Measurements from ENCODE around the gene ACSL3.

The ACSL3 gene

DNA sequence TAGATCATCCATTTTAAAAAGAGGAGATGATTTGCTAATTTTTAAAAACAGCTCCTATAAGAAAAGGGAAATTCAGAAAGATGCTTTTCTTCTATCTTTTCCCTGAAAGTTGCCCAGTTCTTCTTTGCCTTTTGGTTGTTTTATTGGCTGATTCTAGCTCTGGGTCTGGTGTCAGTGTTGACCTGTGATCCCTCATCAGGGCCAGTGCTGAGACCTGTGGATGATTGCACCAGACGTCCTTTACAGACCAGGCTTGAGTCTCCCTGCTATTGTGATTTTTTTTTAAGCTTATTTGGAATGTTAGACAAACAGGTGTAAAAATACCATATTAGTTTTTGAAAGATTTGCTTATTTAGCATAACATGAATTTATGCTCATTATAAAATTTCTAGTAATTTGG is 88.2 kb downstream of the ACSL3 start:
- Histone ChIP-seq H3K4me2 (ENCODE audit: low read length) (no peak overlapping the region), H3K27me3 (ENCODE audit: control insufficient read depth, insufficient read depth, low read length) (no peaks in the 10 kb centered on the region), H3K4me1 (no peaks in the 10 kb centered on the region), H3K36me3 (ENCODE audit: control insufficient read depth, insufficient read depth, low read length) (no peaks in the 10 kb centered on the region), H3K79me2 (no peaks in the 10 kb centered on the region), H3K9ac (no peak overlapping the region), H3K27ac (no peak overlapping the region), H2AFZ (no peak overlapping the region), H3K9me3 (ENCODE audit: control insufficient read depth, low read length) (no peaks in the 10 kb centered on the region), H3K4me3 (ENCODE audit: low read depth, low read length) (no peak overlapping the region)
- no peak for TF ChIP-seq CTCF (IDR thresholded peaks at IDR 0.05)

DNA sequence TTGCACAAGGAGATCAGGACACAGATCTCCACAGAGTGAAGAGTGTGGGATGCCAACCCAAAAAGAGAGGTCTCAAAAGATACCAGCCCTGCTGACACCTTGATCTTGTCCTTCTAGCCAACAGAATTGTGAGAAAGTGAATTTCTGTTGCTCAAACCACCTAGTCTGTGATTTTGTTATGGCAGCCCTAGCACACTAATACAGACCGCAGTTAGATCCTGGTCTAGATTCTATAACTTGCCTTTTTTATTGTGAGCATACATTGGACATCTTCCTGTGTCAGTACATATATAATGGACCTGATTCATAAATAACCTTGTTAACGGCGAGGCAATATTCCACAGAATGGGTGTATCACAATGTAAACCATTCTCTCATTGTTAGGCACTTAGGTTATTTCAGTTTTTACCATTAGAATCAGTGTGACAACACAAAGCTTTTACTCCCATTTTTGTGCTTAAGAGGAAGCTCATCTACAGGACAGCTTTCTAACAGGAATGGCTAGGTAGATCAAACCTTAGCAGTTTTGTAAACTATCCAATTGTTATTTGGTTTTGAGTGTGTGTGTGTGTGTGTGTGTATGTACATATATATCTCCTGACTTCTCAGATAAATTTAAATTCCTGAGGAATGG is 89.0 kb downstream of the ACSL3 start:
- TF ChIP-seq CTCF (IDR thresholded peaks at IDR 0.05): no peak
- Histone ChIP-seq H3K4me3 (ENCODE audit: low read depth, low read length) (no peak overlapping the region), H3K27ac (no peak overlapping the region), H3K36me3 (ENCODE audit: control insufficient read depth, insufficient read depth, low read length) (no peaks in the 10 kb centered on the region), H3K9ac (no peak overlapping the region), H3K4me1 (no peaks in the 10 kb centered on the region), H2AFZ (no peak overlapping the region), H3K9me3 (ENCODE audit: control insufficient read depth, low read length) (no peaks in the 10 kb centered on the region), H3K4me2 (ENCODE audit: low read length) (no peak overlapping the region), H3K79me2 (no peaks in the 10 kb centered on the region), H3K27me3 (ENCODE audit: control insufficient read depth, insufficient read depth, low read length) (no peaks in the 10 kb centered on the region)

DNA sequence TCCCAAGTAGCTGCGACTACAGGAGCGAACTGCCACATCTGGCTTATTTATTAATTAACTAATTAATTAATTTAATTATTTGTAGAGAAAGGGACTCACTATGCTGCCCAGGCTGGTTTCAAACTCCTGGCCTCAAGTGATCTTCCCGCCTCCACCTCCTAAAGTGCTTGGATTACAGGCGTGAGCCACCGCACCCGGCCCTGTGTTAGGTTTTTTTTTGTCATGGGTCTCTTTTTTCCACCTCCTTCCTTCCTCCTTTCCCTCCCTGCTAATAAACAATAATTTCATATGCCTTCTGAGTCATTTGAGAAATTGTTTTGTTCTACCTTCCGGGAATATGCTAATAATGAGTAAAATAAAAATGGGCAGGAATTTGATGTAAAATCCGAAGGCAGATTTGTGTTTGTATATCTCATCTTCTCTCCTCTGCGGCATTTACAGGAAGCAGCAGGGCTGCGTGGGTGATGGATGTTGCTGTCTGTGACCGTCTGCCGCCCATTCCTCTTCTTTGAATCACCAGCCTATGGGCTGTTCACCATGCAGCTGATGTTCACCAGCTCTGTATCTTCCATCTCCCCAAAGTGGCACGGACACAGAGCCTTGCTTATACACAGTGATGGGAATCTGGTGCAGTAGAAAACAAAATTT is 89.9 kb downstream of the ACSL3 start:
- H3K4me2 ChIP-seq (ENCODE audit: low read length): no peak overlapping the region
- H3K27me3 ChIP-seq (ENCODE audit: control insufficient read depth, insufficient read depth, low read length): no peaks in the 10 kb centered on the region
- no peaks in the 10 kb centered on the region for H3K79me2 ChIP-seq
- no peak overlapping the region for H3K27ac ChIP-seq
- TF ChIP-seq CTCF (IDR thresholded peaks at IDR 0.05): no peak
- H3K4me1 ChIP-seq: no peaks in the 10 kb centered on the region
- no peak overlapping the region for H3K4me3 ChIP-seq (ENCODE audit: low read depth, low read length)
- H3K36me3 ChIP-seq (ENCODE audit: control insufficient read depth, insufficient read depth, low read length): no peaks in the 10 kb centered on the region
- H3K9ac ChIP-seq: no peak overlapping the region
- no peaks in the 10 kb centered on the region for H3K9me3 ChIP-seq (ENCODE audit: control insufficient read depth, low read length)
- H2AFZ ChIP-seq: no peak overlapping the region

GRCh38 chr2:222952204-222952603 is 91.4 kb downstream of the ACSL3 start:
- H3K4me1 ChIP-seq: no peaks in the 10 kb centered on the region
- no peak overlapping the region for H2AFZ ChIP-seq
- no peak overlapping the region for H3K9ac ChIP-seq
- H3K27me3 ChIP-seq (ENCODE audit: control insufficient read depth, insufficient read depth, low read length): no peaks in the 10 kb centered on the region
- no peaks in the 10 kb centered on the region for H3K36me3 ChIP-seq (ENCODE audit: control insufficient read depth, insufficient read depth, low read length)
- H3K9me3 ChIP-seq (ENCODE audit: control insufficient read depth, low read length): no peaks in the 10 kb centered on the region
- H3K4me3 ChIP-seq (ENCODE audit: low read depth, low read length): no peak overlapping the region
- H3K79me2 ChIP-seq: no peaks in the 10 kb centered on the region
- no peak overlapping the region for H3K4me2 ChIP-seq (ENCODE audit: low read length)
- H3K27ac ChIP-seq: no peak overlapping the region
- TF ChIP-seq CTCF (IDR thresholded peaks at IDR 0.05): no peak

DNA sequence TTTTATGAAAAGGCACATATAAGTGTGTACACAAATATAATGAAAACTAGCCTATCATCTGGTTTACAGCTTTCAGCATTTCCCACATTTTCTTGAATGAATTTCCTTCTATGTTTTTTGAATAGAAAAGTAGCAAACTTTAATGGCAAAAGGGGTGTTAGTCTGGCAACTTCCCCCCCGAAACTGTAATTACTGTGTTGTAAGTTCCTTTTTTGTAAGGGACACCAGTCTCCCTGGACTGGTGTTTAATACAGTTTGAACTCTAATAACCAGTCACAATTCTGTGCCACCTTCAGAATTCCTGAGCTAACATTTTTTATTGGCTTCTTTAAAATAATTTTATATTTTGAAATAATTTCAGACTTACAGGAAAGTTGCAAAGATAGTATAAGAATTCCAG is 94.2 kb downstream of the ACSL3 start:
- no peak overlapping the region for H3K4me2 ChIP-seq (ENCODE audit: low read length)
- TF ChIP-seq CTCF (IDR thresholded peaks at IDR 0.05): no peak

More for the DNA sequence above, 94.2 kb downstream of the ACSL3 start:
- H3K79me2 ChIP-seq: no peaks in the 10 kb centered on the region
- H3K9me3 ChIP-seq (ENCODE audit: control insufficient read depth, low read length): no peaks in the 10 kb centered on the region
- H3K27ac ChIP-seq: no peak overlapping the region
- H3K36me3 ChIP-seq (ENCODE audit: control insufficient read depth, insufficient read depth, low read length): no peaks in the 10 kb centered on the region
- no peak overlapping the region for H3K9ac ChIP-seq
- peaks cover 2% of the 10 kb centered on the region for H3K4me1 ChIP-seq
- no peak overlapping the region for H3K4me3 ChIP-seq (ENCODE audit: low read depth, low read length)
- H2AFZ ChIP-seq: no peak overlapping the region
- no peaks in the 10 kb centered on the region for H3K27me3 ChIP-seq (ENCODE audit: control insufficient read depth, insufficient read depth, low read length)
